HS-5 (cell line): Measurements from ENCODE around the gene TOMM40.
"Not testable (repeated sequence)": the region's sequence is repeated elsewhere in the genome, so short reads cannot be mapped to it uniquely, and the experiment has no call there.

Experiments used
- DNase-seq: peaks from one replicate; pipeline ENCODE4 v3.0.0-alpha.2; 2012; ENCODE audit warnings: low read depth

The TOMM40 gene

DNA sequence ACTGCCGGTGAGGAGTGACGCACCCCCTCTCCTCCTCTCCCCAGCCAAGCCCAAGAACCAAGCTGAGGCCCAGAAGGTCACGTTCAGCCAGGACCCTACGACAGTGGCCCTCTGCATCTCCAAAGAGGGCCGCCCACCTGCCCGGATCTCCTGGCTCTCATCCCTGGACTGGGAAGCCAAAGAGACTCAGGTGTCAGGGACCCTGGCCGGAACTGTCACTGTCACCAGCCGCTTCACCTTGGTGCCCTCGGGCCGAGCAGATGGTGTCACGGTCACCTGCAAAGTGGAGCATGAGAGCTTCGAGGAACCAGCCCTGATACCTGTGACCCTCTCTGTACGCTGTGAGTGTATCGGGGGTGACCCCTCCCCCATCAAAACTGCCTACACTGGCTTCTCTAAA lies 19.2 kb upstream of the TOMM40 start:
- no peak for DNase-seq

GRCh38 chr19:44872661-44873060 lies 18.4 kb upstream of the TOMM40 start:
- DNase-seq, result no peak

DNA sequence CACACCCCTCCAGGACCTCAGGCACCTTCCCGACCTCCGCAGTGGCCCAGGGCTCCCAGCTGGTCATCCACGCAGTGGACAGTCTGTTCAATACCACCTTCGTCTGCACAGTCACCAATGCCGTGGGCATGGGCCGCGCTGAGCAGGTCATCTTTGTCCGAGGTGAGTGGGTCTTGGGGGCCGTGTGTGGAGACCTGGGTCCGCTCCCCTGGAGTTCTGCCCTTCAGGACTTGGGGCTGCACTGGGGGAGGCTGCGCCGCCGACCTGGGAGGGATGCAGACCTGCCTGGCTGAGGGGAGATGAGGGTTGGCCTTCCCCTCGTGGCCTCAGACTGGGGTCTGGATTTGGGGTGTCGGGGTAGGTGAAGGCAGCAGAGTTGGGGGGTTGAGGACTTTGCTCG lies 16.7 kb upstream of the TOMM40 start:
- DNase-seq, result no peak

GRCh38 chr19:44875666-44876451 lies 15.2 kb upstream of the TOMM40 start:
- peak; percentile 5 for DNase-seq

GRCh38 chr19:44876930-44877535 lies 14.0 kb upstream of the TOMM40 start:
- DNase-seq, result no peak

GRCh38 chr19:44878120-44878865 lies 12.8 kb upstream of the TOMM40 start:
- no peak for DNase-seq

GRCh38 chr19:44879309-44880065 lies 11.6 kb upstream of the TOMM40 start:
- no peak for DNase-seq

DNA sequence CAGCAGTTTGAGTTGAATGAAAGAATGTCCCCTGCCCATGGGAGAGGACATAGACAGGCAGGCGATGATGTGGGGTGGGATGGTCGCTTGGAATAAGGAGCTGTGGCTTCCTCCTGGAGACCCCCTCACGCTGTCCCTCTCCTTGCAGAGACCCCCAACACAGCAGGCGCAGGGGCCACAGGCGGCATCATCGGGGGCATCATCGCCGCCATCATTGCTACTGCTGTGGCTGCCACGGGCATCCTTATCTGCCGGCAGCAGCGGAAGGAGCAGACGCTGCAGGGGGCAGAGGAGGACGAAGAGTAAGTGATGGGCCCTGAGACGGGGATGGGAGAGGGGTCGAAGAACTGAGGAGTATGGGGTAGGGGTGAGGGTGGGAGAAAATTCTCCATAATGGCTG lies 9.0 kb upstream of the TOMM40 start:
- DNase-seq, result no peak

DNA sequence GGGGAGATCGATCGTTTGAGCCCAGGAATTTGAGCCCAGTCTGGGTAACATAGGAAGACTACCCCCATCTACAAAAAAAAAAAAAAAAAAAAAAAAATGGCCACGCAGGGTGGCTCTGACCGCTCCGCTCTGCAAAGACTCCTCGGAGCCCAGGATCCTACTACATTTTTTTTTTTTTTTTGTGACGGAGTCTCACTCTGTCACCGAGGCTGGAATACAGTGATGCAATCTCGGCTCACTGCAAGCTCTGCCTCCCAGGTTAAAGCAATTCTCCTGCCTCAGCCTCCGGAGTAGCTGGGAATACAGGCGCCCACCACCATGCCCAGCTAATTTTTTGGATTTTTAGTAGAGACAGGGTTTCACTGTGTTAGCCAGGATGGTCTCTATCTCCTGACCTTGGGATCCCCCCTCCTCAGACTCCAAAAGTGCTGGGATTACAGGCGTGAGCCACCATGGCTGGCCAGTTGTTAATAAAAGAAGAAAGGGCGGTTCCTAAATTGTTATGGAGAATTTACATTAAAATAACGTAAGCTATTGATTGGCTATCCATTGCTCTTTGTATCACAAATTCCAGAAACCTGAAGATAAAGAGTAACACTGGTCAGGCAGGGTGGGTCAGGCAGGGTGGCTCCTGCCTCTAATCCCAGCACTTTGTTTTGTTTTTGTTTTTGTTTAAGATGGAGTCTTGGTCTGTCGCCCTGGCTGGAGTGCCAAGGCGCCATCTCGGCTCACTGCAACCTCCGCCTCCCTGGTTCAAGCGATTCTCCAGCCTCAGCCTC lies 8.2 kb upstream of the TOMM40 start:
- DNase-seq, result not testable (repeated sequence)

DNA sequence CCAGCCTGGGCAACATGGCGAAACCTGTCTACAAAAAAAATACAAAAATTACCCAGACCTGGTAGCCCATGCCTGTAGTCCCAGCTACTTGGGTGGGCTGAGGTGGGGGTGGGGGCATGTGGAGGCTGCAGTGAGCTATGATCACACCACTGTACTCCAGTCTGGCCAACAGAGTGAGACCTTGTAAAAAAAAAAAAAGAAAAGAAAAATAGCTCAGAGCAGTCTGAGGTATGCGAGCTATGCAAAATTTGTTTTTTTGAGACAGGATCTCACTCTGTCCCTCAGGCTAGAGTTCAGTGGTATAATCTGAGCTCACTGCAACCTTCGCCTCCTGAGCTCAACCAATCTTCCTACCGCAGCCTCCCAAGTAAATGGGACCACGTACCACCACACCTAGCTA lies 7.1 kb upstream of the TOMM40 start:
- no peak for DNase-seq

GRCh38 chr19:44884566-44884965 lies 6.5 kb upstream of the TOMM40 start:
- no peak for DNase-seq

DNA sequence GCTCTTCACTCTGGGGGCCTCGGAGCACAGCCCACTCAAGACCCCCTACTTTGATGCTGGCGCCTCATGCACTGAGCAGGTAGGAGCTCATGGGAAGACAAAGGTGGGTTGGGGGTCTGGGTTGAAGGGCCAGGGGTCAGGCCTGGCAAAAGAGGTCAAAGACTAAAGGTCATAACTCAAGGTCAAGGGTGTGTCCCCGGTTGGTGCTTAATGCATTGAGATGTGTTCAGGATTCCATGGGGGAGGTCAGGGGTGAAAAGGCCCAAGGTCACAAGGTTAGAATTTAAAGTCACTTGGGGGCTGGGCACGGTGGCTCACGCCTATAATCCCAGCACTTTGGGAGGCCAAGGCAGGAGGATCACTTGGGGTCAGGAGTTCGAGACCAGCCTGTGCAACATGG lies 4.9 kb upstream of the TOMM40 start:
- DNase-seq, result no peak

DNA sequence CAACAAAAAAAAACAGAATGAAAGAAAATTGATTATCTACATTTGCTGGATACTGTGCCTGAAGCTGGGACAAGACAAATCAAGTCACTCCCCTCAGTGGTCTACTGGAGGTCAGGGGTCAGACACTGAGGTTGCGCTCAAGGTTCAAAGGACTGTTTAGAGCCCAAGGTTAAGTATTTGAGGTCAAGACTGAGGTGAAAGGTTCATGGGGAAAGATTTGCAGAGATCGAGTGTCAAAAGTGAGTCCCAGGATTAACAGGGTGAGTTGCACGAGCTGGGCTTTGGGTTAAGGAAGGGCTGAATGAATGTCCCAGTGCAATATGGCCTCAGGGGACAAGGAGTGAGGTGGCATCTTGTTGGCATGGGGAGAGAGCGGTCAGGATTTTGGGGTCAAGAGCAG lies 3.4 kb upstream of the TOMM40 start:
- no peak for DNase-seq

DNA sequence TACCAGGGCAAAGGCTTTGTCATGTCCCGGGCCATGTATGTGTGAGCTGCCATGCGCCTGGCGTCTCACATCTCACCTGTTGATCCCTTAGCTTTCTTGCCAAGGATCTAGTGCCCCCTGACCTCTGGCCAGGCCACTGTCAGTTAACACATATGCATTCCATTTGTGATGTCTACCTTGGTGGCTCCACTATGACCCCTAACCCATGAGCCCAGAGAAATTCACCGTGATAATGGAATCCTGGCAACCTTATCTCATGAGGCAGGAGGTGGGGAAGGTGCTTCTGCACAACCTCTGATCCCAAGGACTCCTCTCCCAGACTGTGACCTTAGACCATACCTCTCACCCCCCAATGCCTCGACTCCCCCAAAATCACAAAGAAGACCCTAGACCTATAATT lies 2.7 kb upstream of the TOMM40 start:
- DNase-seq, result not testable (repeated sequence)

DNA sequence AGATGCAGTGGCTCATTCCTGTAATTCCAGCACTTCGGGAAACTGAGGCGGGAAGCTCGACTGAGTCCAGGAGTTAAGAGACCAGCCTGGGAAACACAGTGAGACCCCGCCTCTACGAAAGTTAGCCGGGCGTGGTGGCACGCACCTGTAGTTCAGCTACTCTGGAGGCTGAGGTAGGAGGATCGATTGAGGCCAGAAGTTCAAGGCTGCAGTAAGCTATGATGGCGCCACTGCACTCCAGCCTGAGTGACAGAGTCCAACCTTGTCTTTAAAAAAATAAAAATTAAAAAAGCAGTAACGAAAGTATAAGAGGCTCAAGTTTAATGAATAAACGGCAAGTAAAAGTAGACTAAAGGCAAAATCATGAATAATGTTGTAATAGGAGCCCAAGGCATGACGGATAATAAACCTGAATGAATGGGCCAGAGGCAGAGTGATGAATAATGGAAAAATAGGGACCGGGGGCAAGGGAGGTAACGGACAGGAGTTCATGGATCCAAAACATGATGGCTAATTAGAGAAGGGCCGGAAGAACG lies 1.2 kb upstream of the TOMM40 start:
- DNase-seq, result no peak

DNA sequence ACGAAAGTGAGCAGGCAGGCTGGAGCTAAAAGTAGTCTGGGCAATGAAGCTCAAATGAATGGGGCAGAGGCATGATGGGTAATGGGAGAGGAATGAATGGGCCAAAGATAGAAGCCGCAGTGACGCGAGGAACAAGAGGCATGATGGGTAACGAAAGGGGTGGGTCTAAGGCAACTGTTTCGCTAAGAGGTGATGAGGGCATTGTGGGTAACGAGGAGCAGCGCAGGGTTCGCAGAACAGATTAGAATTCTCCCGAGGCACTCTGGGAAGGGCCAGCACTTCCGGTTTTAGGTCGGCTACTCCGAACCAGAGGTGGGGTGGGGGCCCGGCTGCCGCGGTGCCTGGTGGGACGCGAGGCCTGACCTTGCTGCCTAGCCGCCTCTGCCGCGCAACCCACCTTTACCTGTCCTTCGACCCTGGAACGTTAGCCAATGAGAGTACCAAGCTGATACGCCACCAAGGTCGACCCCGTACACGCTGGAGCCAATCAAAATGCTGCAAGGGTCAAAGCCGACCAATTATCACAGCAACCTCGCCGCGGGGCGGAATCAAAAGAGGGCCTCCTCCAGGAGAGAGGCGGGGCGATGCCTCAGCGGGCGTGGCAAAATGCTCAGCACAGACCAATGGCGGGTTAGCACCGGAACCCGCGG lies 563 bp upstream of the TOMM40 start:
- peak; percentile 99 for DNase-seq

DNA sequence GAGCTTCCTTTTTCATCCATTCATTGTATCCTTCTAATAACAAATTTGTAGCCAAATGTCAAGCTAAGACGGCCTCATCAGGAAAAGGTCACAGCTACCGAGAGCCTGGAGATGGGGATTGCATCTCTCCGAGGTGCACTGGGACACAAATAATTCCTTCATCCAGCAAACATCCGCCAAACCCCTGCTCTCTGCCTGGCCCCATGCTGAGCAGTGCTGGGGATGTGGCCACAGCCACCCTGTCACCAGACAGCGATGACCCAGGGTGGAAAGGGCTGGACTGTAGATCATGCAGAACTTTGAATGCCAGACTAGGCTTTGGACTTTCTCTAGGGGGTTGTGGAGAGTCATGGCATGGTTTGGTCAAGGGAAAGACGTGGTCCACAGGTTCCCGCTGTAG lies 1.9 kb downstream of the TOMM40 start:
- no peak for DNase-seq

DNA sequence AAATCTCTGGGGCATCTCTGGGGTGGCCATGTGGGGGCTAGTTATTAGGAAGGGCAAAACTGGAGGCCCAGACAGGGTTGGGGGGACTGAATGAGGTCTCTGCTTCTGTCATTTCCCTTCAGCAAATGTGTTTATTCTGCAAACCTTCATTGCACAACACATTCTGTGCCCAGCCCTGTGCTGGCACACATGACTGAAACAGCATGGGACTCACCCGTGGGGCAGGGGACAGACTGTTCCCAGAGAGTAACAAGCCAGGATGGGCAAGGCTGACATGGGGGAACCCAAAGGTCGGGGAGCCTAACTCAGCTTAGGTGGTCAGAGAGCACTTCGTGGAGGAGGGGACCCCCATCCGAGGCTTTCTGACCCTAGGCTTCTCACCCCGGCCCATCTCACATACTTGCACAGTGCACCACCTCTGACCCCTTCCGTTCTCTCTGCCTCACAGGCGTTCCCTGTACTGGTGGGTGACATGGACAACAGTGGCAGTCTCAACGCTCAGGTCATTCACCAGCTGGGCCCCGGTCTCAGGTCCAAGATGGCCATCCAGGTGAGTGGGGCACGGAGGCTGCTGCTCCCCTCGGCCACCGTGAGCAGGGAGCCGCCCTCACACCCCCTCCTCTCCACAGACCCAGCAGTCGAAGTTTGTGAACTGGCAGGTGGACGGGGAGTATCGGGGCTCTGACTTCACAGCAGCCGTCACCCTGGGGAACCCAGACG lies 2.4 kb downstream of the TOMM40 start:
- no peak for DNase-seq

- DNase-seq, result no peak
Observed at GRCh38 chr19:44894052-44894400, 3.0 kb downstream of the TOMM40 start.

GRCh38 chr19:44894946-44895345 lies 3.9 kb downstream of the TOMM40 start:
- DNase-seq, result no peak
